GM12891 (cell line): ENCODE data around the gene CCDC85A.

Experiments
- DNase-seq: peaks from one replicate; pipeline ENCODE4 v3.0.0; 2011; ENCODE audit warnings: low spot score; ENCODE audit not compliant: insufficient read length
- FAIRE-seq: peaks from 2 replicates; lab custom pipeline; 2011; peaks lifted over from hg19 to GRCh38; lab: Jason Lieb, UNC
- PAX5 ChIP-seq: IDR thresholded peaks from 2 replicates; pipeline ENCODE4 v1.6.1; 2011; ENCODE audit warnings: low read length, moderate library complexity, mild to moderate bottlenecking; ENCODE audit not compliant: insufficient read depth, severe bottlenecking
- POLR2A ChIP-seq: IDR thresholded peaks from 2 replicates; pipeline ENCODE4 v1.6.1; 2011; ENCODE audit warnings: low read depth, low read length, control low read depth
- POLR2AphosphoS5 ChIP-seq: IDR thresholded peaks from 2 replicates; pipeline ENCODE4 v1.6.1; 2011; ENCODE audit warnings: low read depth, low read length, control low read depth
- POU2F2 ChIP-seq: IDR thresholded peaks from 2 replicates; pipeline ENCODE4 v1.6.1; 2011; ENCODE audit warnings: low read depth, mild to moderate bottlenecking, control low read depth, low read length, moderate library complexity
- SPI1 ChIP-seq: IDR thresholded peaks from 2 replicates; pipeline ENCODE4 v1.6.1; 2011; ENCODE audit warnings: low read depth, low read length, control low read depth
- TAF1 ChIP-seq: IDR thresholded peaks from 2 replicates; pipeline ENCODE4 v1.6.1; 2011; ENCODE audit warnings: low read depth, low read length, control low read depth

The CCDC85A gene

DNA sequence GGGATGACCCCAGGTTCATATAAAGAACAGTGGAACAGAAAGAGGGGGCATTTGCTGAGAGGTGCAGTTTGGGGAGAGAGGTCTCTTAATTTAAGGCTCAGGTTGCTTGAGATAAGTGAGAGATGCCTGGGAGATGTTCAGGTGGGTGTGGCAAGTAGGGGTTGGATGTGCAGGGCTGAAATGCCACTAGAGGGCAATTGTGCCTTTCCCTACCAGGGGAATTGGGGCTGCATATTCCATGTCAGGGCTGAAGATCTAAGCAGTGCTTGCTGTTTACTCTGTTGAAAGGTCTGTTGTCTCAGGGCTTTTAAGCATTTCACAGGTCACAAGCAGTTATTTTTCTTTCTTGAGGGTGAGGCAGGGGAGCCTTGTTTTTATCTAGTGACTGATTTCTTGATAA lies 7.8 kb downstream of the CCDC85A start:
- TF ChIP-seq POLR2A (no peak), POLR2AphosphoS5 (no peak), POU2F2 (no peak), TAF1 (no peak), SPI1 (no peak), PAX5 (no peak)
- FAIRE-seq (no peak), DNase-seq (no peak)

DNA sequence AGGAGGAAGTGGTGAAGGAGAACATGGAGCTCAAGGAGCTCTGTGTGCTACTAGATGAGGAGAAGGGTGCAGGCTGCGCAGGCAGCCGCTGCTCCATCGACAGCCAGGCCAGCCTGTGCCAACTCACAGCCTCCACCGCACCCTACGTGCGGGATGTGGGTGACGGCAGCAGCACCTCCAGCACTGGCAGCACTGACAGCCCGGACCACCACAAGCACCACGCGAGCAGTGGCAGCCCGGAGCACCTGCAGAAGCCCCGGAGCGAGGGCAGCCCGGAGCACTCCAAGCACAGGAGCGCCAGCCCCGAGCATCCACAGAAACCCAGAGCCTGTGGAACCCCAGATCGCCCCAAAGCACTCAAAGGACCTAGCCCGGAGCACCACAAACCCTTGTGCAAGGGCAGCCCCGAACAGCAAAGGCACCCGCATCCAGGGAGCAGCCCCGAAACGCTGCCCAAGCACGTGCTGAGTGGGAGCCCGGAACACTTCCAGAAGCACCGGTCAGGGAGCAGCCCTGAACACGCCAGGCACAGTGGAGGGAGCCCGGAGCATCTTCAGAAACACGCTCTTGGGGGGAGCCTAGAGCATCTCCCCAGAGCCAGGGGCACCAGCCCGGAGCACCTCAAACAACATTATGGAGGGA lies 9.0 kb downstream of the CCDC85A start:
- FAIRE-seq, result no peak
- no peak for DNase-seq
- no peak for TF ChIP-seq POU2F2
- TF ChIP-seq PAX5, result no peak
- TF ChIP-seq POLR2A, result no peak

DNA sequence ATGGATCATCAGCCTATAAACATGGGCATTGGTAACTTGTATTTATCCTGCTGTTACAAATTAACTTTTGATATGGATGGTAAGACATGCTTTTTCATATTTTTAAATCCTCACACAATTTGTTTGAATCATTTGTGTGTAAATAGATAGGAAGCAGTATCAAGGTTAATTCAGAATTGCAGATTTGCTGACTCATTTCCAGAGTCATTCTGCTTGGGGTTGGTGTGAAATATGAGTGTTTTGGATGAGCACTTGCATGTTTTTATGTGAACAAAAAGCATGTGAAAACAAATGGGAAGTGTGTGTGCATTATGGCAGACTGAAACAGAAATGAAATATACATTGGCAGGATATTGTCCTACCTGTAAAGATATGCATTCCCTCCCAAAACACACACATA lies 11.8 kb downstream of the CCDC85A start:
- DNase-seq (no peak), FAIRE-seq (no peak)
- TF ChIP-seq TAF1, result no peak
- no peak for TF ChIP-seq POU2F2
- no peak for TF ChIP-seq PAX5
- TF ChIP-seq SPI1, result no peak
- no peak for TF ChIP-seq POLR2A
- TF ChIP-seq POLR2AphosphoS5, result no peak

DNA sequence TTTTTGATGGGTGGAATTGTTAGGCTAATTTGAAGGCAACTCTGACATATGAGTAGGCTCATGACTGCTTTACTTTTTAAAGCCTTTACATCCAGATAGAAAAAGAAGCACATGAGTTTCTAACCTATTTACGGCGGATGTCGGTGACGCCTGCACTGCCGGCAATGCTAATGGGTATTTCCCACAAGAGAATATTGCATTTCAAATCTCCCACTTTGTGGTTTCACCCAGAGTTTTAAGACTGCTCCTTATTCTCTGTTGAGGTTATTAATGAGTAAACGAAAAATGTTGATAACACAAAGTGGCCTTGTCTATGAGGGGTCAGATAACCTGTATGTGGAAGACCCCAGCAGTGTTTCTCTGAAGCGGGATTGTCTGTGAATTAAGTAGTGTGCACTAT lies 14.0 kb downstream of the CCDC85A start:
- FAIRE-seq (no peak), DNase-seq (no peak)
- TF ChIP-seq POU2F2, result no peak
- TF ChIP-seq SPI1, result no peak
- no peak for TF ChIP-seq POLR2A
- no peak for TF ChIP-seq POLR2AphosphoS5

DNA sequence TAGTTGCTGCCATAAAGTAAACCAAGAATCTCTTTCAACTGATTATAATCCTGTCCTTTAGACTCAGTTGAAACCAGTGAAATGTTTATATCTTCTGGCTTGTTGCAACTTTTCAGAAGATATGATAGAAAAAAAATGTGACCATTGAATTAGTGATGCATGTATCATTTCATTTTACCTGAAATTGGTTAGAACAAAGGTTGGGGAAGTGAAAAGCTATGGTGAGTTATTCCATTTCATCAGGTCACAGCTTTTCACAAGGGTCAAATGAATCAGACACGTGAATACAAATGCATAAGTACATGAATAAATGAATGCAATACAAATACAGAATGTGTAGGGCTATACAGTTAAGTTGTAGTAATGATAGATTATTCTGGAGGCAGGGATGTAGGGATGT lies 15.1 kb downstream of the CCDC85A start:
- FAIRE-seq, result no peak
- TF ChIP-seq SPI1 (no peak), POLR2AphosphoS5 (no peak), POLR2A (no peak), POU2F2 (no peak), TAF1 (no peak), PAX5 (no peak)
- no peak for DNase-seq

DNA sequence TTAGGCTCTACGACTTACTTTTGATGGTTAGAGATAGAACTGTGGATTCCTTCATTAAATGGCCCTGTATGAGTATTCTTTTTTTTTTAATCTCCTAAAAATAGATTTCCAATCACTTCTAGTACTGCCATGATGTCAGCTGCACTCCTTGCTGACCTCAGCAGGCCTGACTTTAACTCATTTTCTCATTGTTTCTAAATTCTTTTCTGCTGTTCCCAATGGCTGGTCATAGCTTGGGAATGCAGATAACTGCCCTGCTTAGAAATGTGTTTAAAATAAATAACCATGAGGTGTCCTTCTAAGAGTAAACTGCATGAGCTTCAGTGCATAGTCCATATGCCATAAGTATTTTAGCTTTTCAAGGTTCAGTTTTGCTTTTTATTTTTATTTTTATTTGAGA lies 15.7 kb downstream of the CCDC85A start:
- FAIRE-seq (no peak), DNase-seq (no peak)

DNA sequence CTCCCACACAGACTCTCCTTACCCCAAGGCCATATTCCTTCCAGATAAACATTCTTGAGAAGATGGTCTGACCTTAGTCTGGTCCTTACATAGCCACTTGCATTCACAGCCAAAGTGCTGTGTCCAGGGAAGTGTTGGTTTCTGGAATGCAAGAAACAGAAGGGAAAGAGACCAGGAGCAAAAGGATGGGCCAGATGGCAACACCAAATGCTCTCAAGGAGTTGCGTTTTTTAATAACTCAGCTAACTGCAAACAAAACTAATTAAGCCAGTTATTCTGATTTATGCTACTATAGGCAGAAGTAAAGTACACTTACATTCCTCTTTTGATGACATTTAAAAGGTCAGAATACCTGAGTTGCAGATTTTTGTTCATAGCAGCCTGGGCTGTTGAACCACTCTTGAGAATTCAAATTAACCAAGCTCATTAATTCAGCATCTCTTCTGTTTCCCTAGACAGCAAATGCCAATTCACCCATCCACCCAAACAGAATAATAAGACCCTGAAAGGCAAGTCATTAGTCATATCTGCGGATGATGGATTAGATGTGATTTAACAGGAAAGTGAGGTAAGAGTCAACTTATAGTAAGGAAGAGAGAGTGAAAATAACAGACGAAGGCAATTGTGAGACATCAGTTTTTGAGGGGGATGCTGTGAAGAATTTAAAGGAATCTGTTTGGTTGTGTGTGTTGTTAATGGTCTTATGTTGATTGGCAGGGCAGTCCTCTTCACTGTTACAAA lies 18.8 kb downstream of the CCDC85A start:
- FAIRE-seq (no peak), DNase-seq (no peak)
- TF ChIP-seq POLR2AphosphoS5, result no peak
- no peak for TF ChIP-seq PAX5
- TF ChIP-seq SPI1, result no peak
- TF ChIP-seq POLR2A, result no peak
- no peak for TF ChIP-seq TAF1
- TF ChIP-seq POU2F2, result no peak

More for the DNA sequence above, 15.7 kb downstream of the CCDC85A start:
- TF ChIP-seq POU2F2, result no peak
- no peak for TF ChIP-seq SPI1
- no peak for TF ChIP-seq POLR2A
- no peak for TF ChIP-seq TAF1
- TF ChIP-seq POLR2AphosphoS5, result no peak
- no peak for TF ChIP-seq PAX5

DNA sequence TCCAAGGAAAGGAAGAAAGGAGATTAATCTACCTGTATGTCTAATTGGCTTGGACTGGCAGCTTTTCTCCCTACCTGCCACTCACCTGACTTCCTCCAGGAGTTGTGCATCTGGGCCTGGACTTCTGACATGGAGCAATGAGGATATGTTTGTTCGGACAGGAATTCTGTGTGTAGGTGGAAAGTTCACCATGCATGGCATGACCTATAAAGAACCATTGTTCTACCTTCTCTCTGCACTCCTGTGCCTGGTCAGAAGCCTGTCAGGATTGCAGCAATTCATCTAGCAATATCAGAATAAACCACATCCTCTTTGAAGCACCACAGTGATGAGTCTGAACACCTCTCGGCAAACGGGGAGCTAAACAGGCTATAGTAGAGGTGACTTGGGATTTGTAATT lies 20.8 kb downstream of the CCDC85A start:
- no peak for DNase-seq
- TF ChIP-seq PAX5 (no peak), POLR2A (no peak), POLR2AphosphoS5 (no peak), TAF1 (no peak), SPI1 (no peak), POU2F2 (no peak)
- no peak for FAIRE-seq

DNA sequence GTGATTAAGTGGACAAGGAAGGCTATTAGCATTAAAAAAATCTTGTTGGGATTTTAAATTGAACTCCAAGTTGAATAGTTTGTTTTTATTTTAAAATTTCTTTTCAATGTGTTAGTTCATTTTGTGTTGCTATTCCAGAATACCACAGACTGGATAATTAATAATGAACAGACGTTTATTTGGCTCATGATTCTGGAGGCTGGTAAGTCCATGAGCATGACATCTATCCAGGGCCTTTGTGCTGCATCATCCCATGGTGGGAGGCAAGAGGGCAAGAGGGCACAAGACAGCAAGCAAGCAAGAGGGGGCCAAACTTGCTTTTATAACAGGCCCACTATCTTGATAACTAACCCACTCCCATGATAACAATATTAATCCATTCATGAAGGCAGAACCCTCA lies 22.5 kb downstream of the CCDC85A start:
- no peak for DNase-seq
- FAIRE-seq, result no peak
- TF ChIP-seq POLR2AphosphoS5, result no peak
- no peak for TF ChIP-seq TAF1

DNA sequence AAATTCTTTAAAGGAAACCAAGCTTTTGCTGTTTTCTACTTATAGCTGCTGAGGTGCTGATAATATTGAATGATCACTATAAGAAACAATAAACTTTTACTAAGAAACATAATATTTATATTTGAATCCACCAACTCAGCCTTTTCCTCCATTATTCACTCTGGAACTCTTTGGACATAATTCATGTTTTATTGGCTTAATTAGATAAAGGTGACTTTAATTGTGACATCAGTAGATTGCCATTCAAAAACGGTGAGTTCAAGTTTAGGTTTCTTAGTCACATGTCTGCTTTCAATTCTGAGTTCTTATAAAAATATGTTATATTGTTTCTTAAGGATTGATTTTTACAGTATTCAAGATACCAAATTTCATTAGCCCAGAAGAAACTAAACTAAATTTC lies 24.0 kb downstream of the CCDC85A start:
- TF ChIP-seq POU2F2 (no peak), PAX5 (no peak), POLR2AphosphoS5 (no peak), TAF1 (no peak), POLR2A (no peak), SPI1 (no peak)
- FAIRE-seq, result no peak
- DNase-seq, result no peak
